Peyer's patch (tissue), 4 donors: ENCODE measurements around the gene RUNDC3A. TPM values are rescaled to one million over a fixed set of nuclear protein-coding genes. Genes with fewer than 3 reads are reported as not detected.

ENCODE experiments used
- DNase-seq, 3 donors: peaks; one replicate each; pipeline ENCODE4 v3.0.0-alpha.2; 2017 to 2019
- H3K27ac ChIP-seq, 4 donors: fragments of 200-600 bp; sonication (generic); one replicate each; pipeline ENCODE4 v1.5.1; 2016 to 2019
- H3K27me3 ChIP-seq, 2 donors: fragments of 200-600 bp; sonication (generic); one replicate each; pipeline ENCODE4 v1.5.1; 2019
- H3K36me3 ChIP-seq, 3 donors: fragments of 200-600 bp; sonication (generic); one replicate each; pipeline ENCODE4 v1.5.1; 2016 to 2019
- H3K4me1 ChIP-seq, 4 donors: fragments of 200-600 bp; sonication (generic); one replicate each; pipeline ENCODE4 v1.5.1; 2016 to 2019
- H3K4me3 ChIP-seq, 4 donors: fragments of 200-600 bp; sonication (generic); 1 replicate in 3 of 4; 2 replicates in 1 of 4; pipeline ENCODE4 v1.5.1; 2016 to 2019; ENCODE audit warnings: mild to moderate bottlenecking in 1 of 4
- H3K9me3 ChIP-seq, 4 donors: fragments of 200-600 bp; sonication (generic); one replicate each; pipeline ENCODE4 v1.5.1; 2016 to 2019; ENCODE audit warnings: mild to moderate bottlenecking in 1 of 4
- POLR2A ChIP-seq, 2 donors: fragments of 450-650 bp; IDR thresholded peaks; one replicate each; pipeline ENCODE4 v1.5.1; 2017; ENCODE audit warnings: antibody characterized with exemption in 2 of 2, mild to moderate bottlenecking in 2 of 2, moderate library complexity in 2 of 2
- total RNA-seq, 4 donors: library from RNA; depleted of rRNA; stranded (reverse); fragments of >200 nt; gene quantifications; one replicate each; pipeline ENCODE4 v1.1.0, GENCODE V29; 2016
- TF ChIP-seq, protein P1 (sequence below), 6 experiments: fragments of 450-650 bp in 4 of 6; fragments of 200-600 bp in 2 of 6; sonication (generic) in 1 of 6; IDR thresholded peaks; one replicate each; pipeline ENCODE4 v1.5.1; 2017 to 2019; ENCODE audit warnings: antibody characterized with exemption in 6 of 6, mild to moderate bottlenecking in 3 of 6, moderate library complexity in 1 of 6

RUNDC3A gene
- total RNA-seq, 4 donors from 2014 or later = 0.88 to 14.9 (median 3.8) TPM

GRCh38 chr17:44266402-44267164, 41.8 kb upstream of the RUNDC3A start:
- no peaks in the 10 kb centered on the region for H3K27me3 ChIP-seq
- no peak overlapping the region for H3K4me3 ChIP-seq
- H3K27ac ChIP-seq = no peak overlapping the region
- no peak for DNase-seq
- TF ChIP-seq, protein P1, sequence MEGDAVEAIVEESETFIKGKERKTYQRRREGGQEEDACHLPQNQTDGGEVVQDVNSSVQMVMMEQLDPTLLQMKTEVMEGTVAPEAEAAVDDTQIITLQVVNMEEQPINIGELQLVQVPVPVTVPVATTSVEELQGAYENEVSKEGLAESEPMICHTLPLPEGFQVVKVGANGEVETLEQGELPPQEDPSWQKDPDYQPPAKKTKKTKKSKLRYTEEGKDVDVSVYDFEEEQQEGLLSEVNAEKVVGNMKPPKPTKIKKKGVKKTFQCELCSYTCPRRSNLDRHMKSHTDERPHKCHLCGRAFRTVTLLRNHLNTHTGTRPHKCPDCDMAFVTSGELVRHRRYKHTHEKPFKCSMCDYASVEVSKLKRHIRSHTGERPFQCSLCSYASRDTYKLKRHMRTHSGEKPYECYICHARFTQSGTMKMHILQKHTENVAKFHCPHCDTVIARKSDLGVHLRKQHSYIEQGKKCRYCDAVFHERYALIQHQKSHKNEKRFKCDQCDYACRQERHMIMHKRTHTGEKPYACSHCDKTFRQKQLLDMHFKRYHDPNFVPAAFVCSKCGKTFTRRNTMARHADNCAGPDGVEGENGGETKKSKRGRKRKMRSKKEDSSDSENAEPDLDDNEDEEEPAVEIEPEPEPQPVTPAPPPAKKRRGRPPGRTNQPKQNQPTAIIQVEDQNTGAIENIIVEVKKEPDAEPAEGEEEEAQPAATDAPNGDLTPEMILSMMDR (IDR thresholded peaks at IDR 0.05) = no peak
- no peak for TF ChIP-seq POLR2A (IDR thresholded peaks at IDR 0.05)
- H3K4me1 ChIP-seq = no peaks in the 10 kb centered on the region
- H3K36me3 ChIP-seq = no peaks in the 10 kb centered on the region
- H3K9me3 ChIP-seq = no peaks in the 10 kb centered on the region

- no peak for DNase-seq
- no peak overlapping the region for H3K27ac ChIP-seq
- no peaks in the 10 kb centered on the region for H3K27me3 ChIP-seq
- no peak overlapping the region for H3K4me3 ChIP-seq
- TF ChIP-seq, protein P1 (IDR thresholded peaks at IDR 0.05) = no peak
- no peak for TF ChIP-seq POLR2A (IDR thresholded peaks at IDR 0.05)
- no peaks in the 10 kb centered on the region for H3K9me3 ChIP-seq
- no peaks in the 10 kb centered on the region for H3K36me3 ChIP-seq
- H3K4me1 ChIP-seq = no peaks in the 10 kb centered on the region
Observed at GRCh38 chr17:44267165-44267455, 41.3 kb upstream of the RUNDC3A start.

DNA sequence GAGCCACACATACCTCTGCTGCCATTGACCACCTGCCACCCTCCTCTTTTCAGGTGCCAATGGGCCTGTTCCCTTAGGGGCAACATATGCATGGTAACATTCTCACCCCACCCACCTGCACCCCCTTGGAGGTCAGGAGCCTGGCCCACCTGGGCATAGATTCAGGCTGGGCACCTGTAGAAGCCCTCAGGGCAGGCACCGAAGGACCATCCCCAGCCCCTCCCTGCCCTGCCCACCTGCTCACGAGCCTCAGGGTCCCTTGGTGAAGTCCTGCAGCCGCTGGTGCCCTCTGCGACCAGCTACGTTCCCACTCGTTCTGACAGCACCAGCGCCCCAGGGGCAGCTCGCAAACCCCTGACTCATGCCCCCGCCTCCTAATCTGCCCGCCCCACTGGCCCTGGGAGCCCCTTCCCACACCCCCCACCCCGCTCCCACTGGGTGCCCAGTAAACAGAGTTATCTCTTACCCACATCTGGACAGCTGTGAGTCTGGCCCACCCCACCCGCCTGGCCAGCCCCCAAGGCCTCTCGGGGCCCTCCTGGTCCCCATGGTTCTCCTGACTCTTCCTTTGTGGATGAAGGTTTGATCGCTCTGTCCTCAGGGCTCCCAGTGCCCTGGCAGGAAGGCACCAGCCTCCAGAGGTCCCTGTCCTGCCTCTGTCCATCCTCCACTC, 40.4 kb upstream of the RUNDC3A start, which contains the start of gene SLC4A1:
Gene SLC4A1, minus strand, starts transcription at position 318 of the 673 bp plus-strand sequence. CDS start 5,269 bp downstream, outside the sequence.
- H3K4me1 ChIP-seq = no peaks in the 10 kb centered on the region
- H3K9me3 ChIP-seq = no peaks in the 10 kb centered on the region

DNA sequence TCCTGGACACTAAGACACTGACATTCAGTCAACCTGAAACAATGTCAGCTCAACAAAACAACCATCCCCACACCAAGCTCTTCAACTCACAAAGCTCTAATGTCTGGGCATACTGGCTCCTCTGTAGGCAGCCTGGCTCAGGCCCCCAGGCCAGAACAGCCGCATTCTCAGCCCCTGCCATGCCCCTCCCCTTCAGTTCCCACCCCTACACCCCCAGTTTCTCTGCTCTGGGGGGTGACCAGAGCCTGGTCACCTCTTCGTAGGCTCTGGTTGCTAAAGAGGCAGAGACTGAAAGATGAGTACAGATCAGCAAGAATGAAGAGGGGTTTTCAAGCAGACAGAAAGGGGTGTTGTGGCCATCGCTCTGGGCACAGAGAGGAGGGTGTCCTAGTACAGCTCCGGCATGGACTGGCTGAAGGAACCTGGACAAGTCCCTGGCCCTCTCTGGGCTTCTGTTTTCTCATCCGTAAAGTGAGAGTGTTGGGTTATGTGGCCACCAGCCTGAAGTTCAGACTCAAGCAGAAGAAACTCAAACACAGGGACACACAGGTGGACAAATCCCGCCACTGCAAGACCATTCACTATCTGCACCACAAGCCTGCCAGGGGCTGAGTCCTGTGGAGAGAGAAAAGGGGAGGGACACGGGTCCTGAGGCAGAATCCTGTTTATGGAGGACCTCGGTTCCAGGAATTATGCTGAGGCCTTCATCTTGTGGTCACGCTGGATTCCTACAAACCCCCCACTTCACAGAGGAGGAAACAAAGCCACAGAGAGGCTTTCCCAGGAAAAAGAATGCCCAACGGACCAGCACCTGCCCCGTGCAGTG, 39.5 kb upstream of the RUNDC3A start:
- H3K4me3 ChIP-seq = no peak overlapping the region
- no peaks in the 10 kb centered on the region for H3K36me3 ChIP-seq
- no peak for DNase-seq
- no peaks in the 10 kb centered on the region for H3K27me3 ChIP-seq
- H3K9me3 ChIP-seq = no peaks in the 10 kb centered on the region
- no peaks in the 10 kb centered on the region for H3K4me1 ChIP-seq
- no peak overlapping the region for H3K27ac ChIP-seq
- no peak for TF ChIP-seq POLR2A (IDR thresholded peaks at IDR 0.05)
- TF ChIP-seq, protein P1 (IDR thresholded peaks at IDR 0.05) = no peak

More for the DNA sequence above, 40.4 kb upstream of the RUNDC3A start, which contains the start of gene SLC4A1:
- H3K27me3 ChIP-seq = no peaks in the 10 kb centered on the region
- H3K4me3 ChIP-seq = no peak within 1 kb of the TSS
- TF ChIP-seq, protein P1 (IDR thresholded peaks at IDR 0.05) = no peak
- TF ChIP-seq POLR2A (IDR thresholded peaks at IDR 0.05) = no peak
- H3K27ac ChIP-seq = no peak within 1 kb of the TSS
- DNase-seq = no peak
- H3K36me3 ChIP-seq = no peaks in the 10 kb centered on the region

GRCh38 chr17:44269535-44270240, 38.7 kb upstream of the RUNDC3A start:
- Histone ChIP-seq H3K27ac (no peak overlapping the region), H3K4me1 (no peaks in the 10 kb centered on the region), H3K27me3 (no peaks in the 10 kb centered on the region), H3K4me3 (no peak overlapping the region), H3K36me3 (no peaks in the 10 kb centered on the region), H3K9me3 (no peaks in the 10 kb centered on the region)
- no peak for DNase-seq
- TF ChIP-seq, protein P1 (IDR thresholded peaks at IDR 0.05) = no peak
- TF ChIP-seq POLR2A (IDR thresholded peaks at IDR 0.05) = no peak
